NCI-H1436 treated with DMSO at 0.1 percent for 48 hours (cell line): ENCODE results near the gene TMIGD3.
"Not testable (repeated sequence)": the region's sequence is repeated elsewhere in the genome, so short reads cannot be mapped to it uniquely, and the experiment has no call there.

Experiments used
- DNase-seq: peaks from one replicate; lab custom pipeline; 2025; lab: John Stamatoyannopoulos, UW

TMIGD3 gene

DNA sequence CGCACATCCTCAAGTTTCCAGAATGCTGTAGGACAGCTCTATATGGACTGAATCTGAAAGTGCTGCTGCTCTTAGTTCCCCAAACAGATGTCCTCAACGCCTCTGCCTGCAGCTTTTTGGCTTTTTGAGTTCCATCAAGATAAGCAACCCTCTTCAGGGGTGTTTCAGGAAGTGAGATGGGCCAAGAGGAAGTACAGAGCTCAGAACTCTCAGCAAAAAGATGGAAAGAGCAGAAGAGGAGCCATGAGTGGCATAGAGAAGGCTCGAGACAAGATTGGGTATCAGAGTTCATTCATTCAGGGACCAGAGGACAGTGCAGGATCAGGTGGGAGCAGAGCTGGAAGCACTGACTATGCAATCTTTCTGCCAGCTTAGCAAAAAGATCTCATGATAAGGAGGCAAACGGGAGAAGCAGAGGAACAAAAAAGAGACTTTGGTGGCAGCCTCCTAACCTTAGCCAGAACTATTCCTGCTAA is at the start of gene TMIGD3, which contains the start of gene ADORA3:
Gene TMIGD3 (minus strand): TSS at position 49 of the 476 bp plus-strand sequence. CDS start 279 bp downstream, outside the sequence.
Gene ADORA3 (minus strand): TSS at position 49 of the 476 bp plus-strand sequence. CDS start 279 bp downstream, outside the sequence.
- DNase-seq = no peak

DNA sequence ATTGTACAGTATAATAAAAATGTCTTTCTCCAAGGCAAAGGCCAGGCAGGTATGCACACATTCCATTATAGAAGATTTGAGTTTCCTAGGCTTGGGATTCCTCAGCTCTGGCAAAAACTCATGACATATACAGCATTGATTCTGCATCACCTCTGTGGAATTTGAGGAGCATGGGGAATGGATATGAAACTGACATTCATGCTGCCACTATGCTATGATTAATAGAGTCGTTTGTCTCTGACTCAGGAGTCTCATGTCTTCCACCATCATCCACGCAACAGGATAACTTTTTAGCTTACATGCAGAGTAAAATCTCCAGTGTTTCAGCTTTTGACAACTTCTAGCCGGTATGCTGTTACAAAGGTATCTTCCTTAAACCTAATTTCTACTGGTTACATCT is 49.8 kb upstream of the TMIGD3 start:
- no peak for DNase-seq

DNA sequence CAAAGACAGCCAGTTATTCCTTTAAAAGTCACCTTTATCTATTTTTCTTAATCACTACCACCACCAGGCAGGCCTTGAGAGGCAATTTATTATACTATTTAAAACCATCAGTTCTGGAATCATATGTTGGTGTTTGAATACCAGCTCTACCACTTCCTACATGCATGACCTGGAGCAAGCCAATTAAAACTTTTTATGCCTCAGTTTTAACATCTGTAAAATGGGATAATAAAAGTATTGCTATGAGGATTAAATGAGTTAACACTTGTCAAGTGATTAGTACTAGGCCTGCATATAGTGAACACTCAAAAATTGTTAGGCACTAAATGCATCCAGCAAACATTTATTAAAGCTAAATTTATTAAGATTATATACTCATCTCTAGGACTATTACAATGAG is 49.2 kb upstream of the TMIGD3 start:
- DNase-seq = no peak

DNA sequence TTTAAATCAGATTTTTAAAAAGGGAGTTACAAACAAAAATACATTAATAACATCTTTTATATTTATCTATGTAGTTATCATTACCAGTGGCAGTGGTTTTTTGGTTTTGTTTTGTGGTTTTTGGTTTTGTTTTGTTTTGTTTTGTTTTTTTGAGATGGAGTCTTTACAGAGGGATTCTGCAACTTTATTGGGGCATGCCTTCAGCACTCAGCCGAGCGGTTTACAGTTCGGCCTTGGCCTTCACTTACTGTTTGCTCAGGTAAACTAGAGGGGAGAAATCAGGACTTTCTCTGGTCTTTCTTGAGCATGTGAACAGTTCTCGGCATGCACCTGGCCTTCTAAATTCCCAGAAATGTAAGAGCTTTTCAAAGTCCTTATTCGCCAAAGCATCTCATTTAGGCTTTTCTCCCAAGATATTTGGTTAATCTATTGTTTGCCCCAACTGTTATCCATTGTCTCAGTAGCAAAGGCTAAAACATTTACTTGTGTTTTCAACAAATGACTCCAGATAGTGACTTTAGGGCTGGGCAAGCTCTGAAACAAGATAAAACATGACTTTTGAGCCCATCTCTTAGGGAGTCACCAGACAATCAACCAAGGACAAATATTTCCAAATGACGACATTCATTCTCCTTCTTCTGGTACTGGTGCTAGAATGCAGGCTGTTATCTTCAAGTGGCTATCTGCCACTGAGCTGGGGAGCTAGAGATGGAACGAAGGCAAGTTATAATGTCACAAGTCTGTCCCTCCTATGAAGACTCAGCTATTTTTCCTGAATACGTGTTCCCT is 48.4 kb upstream of the TMIGD3 start:
- no peak for DNase-seq

DNA sequence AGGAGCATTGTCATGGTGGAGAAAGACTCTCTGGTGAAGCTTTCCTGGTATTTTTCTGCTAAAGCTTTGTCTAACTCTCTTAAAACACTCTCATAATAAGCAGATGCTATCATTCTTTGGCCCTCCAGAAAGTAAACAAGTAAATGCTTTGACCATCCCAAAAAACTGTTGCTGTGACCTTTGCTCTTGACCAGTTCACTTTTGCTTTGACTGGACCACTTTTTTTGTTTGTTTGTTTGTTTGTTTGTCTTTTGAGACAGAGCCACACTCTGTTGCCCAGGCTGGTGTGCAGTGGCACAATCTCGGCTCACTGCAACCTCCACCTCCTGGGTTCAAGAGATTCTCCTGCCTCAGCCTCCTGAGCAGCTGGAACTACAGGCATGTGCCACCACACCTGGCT is 44.4 kb upstream of the TMIGD3 start:
- DNase-seq = not testable (repeated sequence)

DNA sequence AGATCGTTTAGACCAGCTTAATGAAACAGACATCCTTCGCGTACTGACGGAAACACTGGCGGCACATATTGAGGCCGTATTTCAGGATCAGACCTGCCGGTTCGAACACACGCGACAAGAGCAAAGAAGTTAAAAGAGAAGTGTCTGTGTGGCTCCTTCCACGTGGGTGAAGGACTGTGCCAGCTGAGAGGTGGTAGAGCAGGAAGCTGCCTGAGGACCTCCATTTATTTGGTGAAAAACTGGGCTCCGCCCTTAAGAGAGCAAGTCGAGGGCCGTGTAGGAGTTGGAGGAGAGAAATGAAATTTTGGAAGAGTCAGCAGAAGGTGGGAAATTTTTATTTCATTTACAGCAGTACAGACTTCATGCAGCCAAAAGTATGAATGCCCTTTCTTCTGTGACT is 38.8 kb upstream of the TMIGD3 start:
- DNase-seq = no peak

DNA sequence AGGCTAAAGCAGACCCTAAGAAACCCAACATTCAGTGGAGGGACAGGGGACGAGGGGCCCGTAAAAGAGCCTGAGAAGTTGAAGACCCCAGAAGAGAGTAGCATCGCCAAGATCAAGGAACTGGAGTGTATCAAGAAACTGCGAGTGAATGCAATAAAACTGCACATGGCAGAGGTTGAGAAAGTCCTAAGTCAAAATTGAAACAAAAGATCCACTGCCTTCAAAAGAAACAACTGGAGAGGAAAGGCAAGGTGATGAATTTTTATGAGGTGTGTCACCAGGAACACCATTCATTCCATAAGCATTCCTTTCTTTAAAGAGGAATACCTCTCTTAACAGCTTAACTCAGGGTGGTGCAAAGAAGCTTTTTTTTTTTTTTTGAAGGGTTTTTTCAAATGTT is 38.3 kb upstream of the TMIGD3 start:
- no peak for DNase-seq

DNA sequence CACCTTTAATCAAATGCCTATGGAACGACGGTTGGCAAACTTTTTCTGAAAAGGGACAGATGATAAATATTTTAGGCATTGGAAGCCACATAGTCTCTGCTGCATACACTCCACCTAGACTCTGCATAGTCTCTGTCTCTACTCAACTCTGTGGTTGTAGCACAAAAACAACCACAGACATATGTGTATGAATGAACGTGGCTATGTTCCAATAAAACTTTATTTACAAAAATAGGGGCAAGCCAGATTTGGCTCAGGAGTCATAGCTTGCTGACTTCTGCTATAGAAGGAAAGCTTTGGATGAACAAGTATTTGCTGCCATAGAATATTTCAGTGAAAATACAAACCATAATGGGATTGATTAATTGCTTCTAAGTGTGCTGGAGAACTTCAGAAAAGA is 37.5 kb upstream of the TMIGD3 start:
- DNase-seq = no peak

DNA sequence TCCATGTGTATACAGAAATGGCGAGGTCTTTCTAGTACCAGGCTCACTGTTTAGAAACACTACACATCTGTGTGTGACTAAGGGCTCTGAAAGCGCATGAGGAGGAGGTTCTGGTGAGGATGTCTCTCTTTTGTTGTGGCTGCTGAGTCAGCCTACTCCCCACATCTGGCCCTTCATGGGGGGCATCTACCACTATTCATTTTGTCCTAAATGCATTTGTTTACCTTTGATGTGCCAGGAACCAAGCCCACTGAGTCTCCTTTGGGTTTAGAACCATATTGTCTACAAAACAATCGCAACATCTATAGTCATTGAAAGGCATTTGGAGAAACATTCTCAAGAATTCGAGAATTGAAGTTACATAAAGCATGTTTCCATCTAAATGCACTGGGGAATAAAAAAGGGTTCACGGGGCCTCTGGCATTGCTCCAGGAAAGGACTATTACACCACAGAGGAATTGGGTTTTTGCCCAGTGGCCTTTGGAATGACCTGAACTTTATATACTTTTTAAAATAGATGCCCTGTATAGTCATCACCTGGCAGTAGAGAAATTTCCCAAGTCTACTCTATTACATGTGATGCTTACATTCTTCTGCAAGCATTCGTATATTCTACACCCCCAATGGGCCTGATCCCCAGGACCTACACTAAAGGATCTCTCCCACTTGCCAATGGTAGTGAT is 35.1 kb upstream of the TMIGD3 start:
- DNase-seq = no peak

DNA sequence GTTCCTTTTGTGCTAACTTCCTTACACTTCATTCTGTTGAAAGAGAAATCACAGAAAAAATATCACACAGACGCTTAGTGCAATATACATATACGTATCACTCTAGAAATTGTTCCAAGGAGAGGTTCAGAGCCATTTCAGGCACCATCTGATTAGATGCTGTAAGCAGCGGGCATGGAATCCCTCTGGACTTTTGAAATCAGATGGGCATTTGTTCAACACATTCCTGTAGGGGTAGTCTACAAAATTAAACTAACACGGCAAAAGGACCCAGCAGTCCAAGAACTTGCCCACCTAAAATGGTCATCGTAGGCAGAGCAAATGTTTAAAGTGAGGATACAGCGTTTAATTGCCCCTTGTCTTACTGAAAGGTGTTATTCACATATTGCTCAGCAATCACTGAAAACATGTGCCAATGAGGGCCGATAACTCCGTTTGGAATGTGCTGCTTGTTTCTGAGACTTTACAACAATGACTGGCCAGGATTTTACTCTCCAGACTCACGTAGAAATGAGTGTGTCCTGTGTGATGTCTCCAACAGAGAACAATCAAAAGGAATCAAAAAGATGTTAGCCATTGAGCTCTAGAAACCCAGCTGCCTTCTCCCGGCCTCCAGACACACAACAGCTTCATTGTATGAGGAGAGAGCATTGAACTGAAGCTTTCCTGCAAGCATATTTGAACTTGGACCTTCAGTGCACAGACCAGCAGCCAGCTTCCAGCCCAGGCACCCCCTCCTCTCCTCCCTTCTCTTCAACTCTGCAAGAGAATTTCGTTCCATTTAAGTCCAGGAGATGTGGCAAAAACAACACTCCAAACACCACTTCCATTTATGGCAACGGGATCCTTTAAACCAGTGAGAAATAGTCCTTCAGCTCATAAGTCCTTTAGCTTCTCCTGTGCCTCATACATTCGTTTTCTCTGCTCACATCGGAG is 32.1 kb upstream of the TMIGD3 start:
- DNase-seq = no peak

DNA sequence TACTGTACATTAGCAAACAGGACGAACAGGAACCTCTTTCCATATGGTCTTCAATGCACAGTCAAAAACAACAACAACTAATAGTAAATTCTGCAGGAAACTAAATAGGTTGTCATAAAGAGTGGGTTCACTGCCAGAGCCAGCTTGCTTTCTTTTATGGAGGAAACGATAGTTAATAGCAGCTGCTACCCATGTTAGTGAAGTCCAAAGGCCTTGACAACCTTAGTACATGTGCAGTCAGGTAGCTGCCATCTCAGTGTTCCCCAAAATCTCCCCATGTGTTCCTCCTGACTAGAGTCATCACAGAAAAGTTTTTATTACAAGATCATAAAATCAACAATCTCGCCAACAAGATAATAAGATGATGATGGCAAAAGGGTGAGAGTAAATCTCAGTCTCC is 16.6 kb upstream of the TMIGD3 start:
- DNase-seq = no peak

DNA sequence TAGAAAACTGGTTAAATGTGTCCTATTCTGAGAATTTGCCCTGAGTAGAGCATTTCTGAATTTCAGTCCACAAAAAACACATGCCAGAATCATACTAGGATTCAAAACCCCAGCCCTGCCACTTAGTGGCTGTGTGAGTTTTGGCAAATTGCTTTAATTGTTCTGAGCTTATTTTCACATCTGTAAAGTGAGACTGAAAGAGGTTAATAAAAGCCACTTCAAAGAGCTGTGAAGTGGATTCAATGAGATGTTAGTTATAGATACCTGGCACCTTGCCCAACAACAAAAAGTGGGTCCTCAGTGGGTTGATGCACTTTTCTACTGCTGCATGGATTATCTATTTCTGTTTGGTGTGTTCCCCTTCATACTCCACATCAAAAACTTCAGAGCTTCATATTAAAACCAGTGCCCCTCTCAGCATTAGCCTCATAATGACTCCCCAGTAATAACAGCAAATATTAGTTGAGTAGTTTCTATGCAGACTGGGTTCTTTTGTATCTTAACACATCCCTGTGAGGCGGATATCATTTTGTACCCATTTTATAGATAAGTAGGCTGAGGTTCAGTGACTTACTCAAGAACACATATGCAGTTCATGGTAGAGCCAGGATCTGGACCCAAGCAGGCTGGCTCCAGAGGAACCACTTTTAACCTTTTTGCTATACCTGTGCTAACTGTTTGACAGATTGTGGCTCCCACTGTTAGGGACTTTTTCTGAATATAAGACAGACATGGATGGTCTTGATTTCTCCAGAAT is 14.2 kb upstream of the TMIGD3 start:
- no peak for DNase-seq

DNA sequence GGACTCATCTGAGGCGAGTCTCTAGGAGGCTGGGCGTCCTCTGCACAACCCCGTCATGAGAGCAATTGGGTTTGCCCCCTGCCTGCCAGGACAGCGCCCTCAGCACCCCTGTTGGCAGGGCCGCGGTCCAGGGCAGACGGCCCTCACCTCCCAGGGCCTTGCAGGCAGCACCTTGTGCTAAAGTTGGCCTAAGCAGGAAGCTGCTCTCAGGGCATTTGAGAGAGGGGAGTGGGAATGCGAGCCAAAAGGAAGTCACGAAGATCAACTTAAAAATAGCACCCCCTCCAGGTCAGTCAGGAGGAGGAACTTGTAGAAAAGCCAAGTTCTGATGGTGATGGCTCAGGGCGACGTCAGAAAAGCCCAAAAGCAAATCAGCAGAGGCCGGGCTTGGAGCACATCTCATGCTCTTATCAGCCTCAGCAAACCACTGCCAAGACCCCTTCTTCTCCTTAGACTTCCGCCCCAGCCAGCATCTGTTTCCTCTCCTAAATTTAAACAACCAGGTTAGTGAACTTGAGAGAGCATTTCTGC is 12.6 kb upstream of the TMIGD3 start:
- no peak for DNase-seq

DNA sequence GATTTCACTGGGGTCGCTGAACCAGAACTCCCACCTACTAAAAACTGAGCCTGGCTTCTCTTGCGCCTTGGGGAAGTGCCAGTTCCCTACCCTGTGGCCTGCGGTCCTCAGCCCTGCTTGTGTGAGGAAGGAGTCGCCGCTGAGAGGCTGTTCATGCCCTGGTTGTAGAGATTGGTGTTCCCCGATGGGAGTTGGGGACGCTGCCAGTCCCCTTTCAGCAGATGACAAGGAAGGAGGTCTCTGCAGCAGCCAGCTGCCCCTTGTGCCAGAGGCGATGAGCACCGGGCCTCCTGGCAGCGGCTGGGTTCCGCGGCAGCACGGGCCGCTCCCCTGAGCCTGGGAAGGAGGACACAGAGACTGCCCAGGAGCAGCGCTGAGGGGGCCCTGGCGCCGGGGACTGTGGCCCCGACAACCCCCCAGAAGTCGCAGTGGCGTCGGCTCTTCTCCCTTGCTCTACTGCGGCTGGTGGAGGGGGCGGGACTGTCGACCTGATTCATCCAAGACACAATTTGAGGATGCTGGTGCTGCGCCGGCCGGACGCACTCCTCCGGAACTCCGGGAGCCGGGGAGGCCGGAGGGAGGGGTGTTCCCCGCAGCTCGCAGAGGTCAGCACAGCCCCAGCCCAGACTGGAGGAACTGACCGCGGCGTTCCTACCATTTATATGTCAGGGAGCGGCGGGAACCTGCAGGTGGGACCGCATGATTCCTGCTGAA is 12.0 kb upstream of the TMIGD3 start:
- DNase-seq = no peak

DNA sequence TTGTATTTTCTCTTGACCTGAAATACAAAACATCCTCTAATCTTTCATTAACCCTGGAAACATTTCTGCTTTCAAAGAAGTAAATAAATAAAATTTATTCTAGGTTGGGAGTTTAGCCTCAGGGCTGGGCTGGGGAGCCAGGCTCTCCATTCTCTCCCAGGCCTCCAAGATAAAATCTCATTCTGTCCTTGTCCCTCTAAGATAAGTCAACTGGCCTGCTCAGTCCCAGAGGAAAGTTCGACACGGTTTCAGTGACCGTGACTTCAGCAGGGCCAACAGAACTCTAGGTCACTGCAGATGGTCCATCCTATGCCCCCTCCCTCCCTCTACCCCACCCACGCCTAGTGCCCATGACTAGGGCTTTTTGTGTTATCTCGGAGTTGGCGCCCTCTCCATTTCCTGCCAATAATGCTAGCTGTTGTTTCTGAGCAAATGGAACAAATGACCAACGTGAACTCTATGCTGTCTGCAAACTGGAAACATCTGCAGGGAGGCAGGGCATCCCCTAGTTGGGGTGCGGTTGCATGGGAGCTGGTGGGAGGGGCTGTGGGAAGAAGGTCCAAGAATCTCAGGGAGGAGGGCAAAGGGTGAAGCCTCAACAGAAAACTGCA is 10.1 kb upstream of the TMIGD3 start:
- DNase-seq = no peak

DNA sequence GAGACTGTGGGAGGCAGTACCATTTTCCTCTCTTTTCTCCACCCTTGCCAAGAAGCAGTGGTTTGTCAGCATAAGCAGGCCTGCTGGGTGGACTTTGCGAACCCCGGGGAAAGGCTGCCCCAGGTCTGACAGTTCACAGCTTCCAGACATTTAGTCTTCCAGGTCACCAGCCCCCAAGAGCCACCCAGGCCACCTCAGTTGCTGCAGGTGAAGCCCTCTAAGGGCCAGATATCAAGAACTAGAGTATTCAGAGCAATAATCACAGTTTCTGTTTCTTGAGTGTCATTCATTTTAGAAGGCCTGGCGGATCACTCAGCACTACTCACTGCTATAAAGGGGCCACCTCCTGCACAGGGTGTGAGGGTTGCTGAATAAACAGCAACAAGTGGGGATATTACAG is 9.5 kb upstream of the TMIGD3 start:
- no peak for DNase-seq

DNA sequence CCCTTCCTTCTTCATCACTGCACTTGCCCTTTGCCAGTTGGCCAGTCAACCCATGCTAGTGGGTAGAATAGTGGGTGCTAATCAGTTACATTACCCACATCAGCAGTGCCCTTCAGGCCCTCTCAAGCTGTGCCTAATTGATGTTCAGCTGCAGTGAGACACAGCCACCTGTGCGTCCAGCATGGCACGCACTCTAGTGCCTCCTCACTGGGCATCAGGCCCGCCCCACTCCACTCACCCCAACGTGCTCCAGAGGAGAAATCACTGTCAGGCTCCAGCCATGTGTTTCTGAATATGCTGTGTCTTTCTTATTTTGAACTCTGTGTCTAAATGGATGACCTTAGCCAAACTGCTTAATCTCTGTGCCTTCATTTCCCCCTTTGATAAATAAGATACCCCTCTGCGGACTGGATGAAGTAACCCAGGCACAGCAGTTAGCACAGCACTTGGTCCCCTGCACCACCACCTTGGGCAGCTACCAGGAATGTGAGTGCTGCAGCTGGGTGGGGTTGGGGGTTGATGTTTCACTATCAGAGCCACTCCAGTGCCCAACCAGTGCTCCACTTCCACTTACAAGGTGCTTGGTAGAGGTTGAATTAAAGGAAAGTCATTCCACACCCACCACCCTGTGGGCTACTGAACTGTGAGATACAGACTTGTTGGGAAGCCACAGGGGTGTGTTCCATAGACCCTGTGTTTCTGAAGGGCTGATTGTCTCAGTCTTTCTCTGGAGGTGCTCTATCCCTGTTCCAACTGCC is 8.9 kb upstream of the TMIGD3 start:
- DNase-seq = no peak

DNA sequence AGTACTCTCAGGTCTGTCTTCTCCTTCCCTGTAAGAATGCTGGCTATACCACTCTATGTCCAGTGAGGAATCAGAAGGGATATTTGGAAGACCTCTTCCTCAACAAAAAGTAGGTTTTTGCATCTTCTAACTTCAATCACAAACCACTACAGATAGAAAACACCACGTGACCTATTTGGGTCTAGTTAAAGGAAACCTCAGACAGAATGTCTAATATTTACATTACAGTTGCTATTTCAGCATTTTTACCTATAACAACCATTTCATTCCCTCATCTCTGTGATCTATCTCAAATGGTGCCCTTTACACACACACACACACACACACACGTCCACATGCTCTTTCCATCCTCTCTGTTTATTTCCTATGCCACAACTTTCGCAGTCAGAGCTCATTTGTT is 7.9 kb upstream of the TMIGD3 start:
- no peak for DNase-seq

DNA sequence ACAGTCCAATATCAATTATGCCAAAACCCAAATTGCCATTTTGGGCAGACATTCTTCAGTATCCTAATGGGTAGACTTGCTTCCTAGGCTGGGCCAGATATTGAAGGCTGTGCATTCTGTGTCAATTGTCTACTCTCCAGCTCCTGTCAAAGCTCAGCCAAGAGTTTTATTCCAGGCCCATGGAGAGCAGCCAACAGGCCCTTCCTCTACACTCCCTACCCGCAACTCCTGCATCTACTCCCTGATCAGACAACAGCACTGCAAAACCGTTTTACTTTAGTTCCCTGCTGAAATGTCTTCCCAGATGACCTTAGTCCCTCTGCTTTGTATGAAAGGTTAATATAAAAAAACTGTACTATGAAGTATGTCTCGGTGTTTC is 6.6 kb upstream of the TMIGD3 start:
- no peak for DNase-seq
